Activated gamma-delta T cell treated with Interleukin-2 at 50 U/mL for 16 hours (primary cell): Measurements from ENCODE around the gene ZSCAN16.
A peak's percentile ranks its signal among the peaks of the same experiment; 100 is the strongest.
"Not testable (repeated sequence)": the region's sequence is repeated elsewhere in the genome, so short reads cannot be mapped to it uniquely, and the experiment has no call there.

ENCODE experiments used
- DNase-seq: peaks from one replicate; pipeline ENCODE4 v3.0.0-alpha.2; 2020

The ZSCAN16 gene

GRCh38 chr6:28124350-28124970 is at the start of gene ZSCAN16:
ZSCAN16 (plus strand) TSS chr6:28124609; CDS start chr6:28125444, 835 bp downstream.
- DNase-seq, result peak; percentile 78

- DNase-seq, result no peak
Measured at GRCh38 chr6:28078050-28078449, 46.4 kb upstream of the ZSCAN16 start.

GRCh38 chr6:28078836-28079235 is 45.6 kb upstream of the ZSCAN16 start:
- DNase-seq, result no peak

- DNase-seq, result not testable (repeated sequence)
Measured at GRCh38 chr6:28080381-28080630, 44.1 kb upstream of the ZSCAN16 start, which contains the start of gene ZNF165. ZNF165 (plus strand) TSS chr6:28080568; CDS start chr6:28085481, 4,913 bp downstream.

- peak; percentile 85 for DNase-seq
Measured at GRCh38 chr6:28080631-28081485, 43.6 kb upstream of the ZSCAN16 start.

- DNase-seq, result peak; percentile 26
Measured at GRCh38 chr6:28081486-28081751, 43.0 kb upstream of the ZSCAN16 start.

- DNase-seq, result no peak
Measured at GRCh38 chr6:28082939-28083338, 41.5 kb upstream of the ZSCAN16 start.

- DNase-seq, result no peak
Measured at GRCh38 chr6:28089054-28089453, 35.4 kb upstream of the ZSCAN16 start.

GRCh38 chr6:28090917-28091586 is 33.4 kb upstream of the ZSCAN16 start:
- DNase-seq, result no peak

GRCh38 chr6:28102222-28102621 is 22.2 kb upstream of the ZSCAN16 start:
- not testable (repeated sequence) for DNase-seq

GRCh38 chr6:28102699-28103098 is 21.7 kb upstream of the ZSCAN16 start:
- DNase-seq, result not testable (repeated sequence)

GRCh38 chr6:28104392-28105244 is 19.8 kb upstream of the ZSCAN16 start:
- peak; percentile 84 for DNase-seq

- no peak for DNase-seq
Measured at GRCh38 chr6:28105245-28105639, 19.2 kb upstream of the ZSCAN16 start.

GRCh38 chr6:28107506-28107905 is 16.9 kb upstream of the ZSCAN16 start:
- DNase-seq, result no peak

GRCh38 chr6:28111964-28112363 is 12.4 kb upstream of the ZSCAN16 start:
- DNase-seq, result no peak

- DNase-seq, result no peak
Measured at GRCh38 chr6:28115799-28116198, 8.6 kb upstream of the ZSCAN16 start.

GRCh38 chr6:28117386-28118050 is 6.9 kb upstream of the ZSCAN16 start:
- no peak for DNase-seq

- no peak for DNase-seq
Measured at GRCh38 chr6:28118217-28118616, 6.2 kb upstream of the ZSCAN16 start.

GRCh38 chr6:28121876-28122275 is 2.5 kb upstream of the ZSCAN16 start:
- no peak for DNase-seq

- DNase-seq, result not testable (repeated sequence)
Measured at GRCh38 chr6:28122283-28122682, 2.1 kb upstream of the ZSCAN16 start.

GRCh38 chr6:28124971-28125353 is 553 bp downstream of the ZSCAN16 start:
- no peak for DNase-seq

- no peak for DNase-seq
Measured at GRCh38 chr6:28125401-28125800, 992 bp downstream of the ZSCAN16 start.

GRCh38 chr6:28134015-28134414 is 9.6 kb downstream of the ZSCAN16 start:
- no peak for DNase-seq
